ENCODE measurements around the gene HS3ST4. TPM values are rescaled to one million over a fixed set of nuclear protein-coding genes. Genes with fewer than 3 reads are reported as not detected.

HS3ST4 gene
- total and polyA plus RNA-seq, 2 of the 8 experiments (the other 6 are each of a cell fraction or from before 2014, with no cell fraction given), result 1.9 to 3.3 TPM

- Histone ChIP-seq H3K4me1 (replicated peaks in 1 of 4; ENCODE audit: control insufficient read depth in 3 of 4, insufficient read depth in 4 of 4, low read length in 3 of 4) (no peaks in the 10 kb centered on the region), H4K91ac (replicated peaks; ENCODE audit: insufficient read length, low read length) (no peak overlapping the region), H2BK12ac (ENCODE audit: low read depth, low read length) (no peak overlapping the region), H3K79me2 (ENCODE audit: control insufficient read depth in 1 of 2, insufficient read depth in 2 of 2, low read length in 2 of 2) (no peaks in the 10 kb centered on the region), H3K56ac (replicated peaks; ENCODE audit: insufficient read length, low read depth, low read length) (no peak overlapping the region), H3K9me3 (ENCODE audit: insufficient read depth in 2 of 2, low read depth in 1 of 2, low read length in 1 of 2) (no peaks in the 10 kb centered on the region; a peak in 1 of 4 replicates), H2BK5ac (ENCODE audit: low read depth, low read length) (no peak overlapping the region), H2BK15ac (ENCODE audit: low read length) (no peak overlapping the region), H3K79me1 (ENCODE audit: low read depth, low read length) (no peaks in the 10 kb centered on the region), H3K27ac (ENCODE audit: low read depth, low read length) (no peak overlapping the region), H3K4me2 (ENCODE audit: insufficient read depth in 1 of 2, low read depth in 2 of 2, low read length in 2 of 2) (no peak overlapping the region), H3K14ac (ENCODE audit: insufficient read length) (no peak overlapping the region), H3K23me2 (ENCODE audit: low read depth, low read length) (peaks cover 1% of the 10 kb centered on the region; the same call in 1 of the 2 replicates), H3K18ac (ENCODE audit: extremely low read depth, low read length) (no peak overlapping the region), H2AFZ (ENCODE audit: low read length) (no peak overlapping the region), H3K4ac (replicated peaks; ENCODE audit: insufficient read length, low read depth, low read length) (no peak overlapping the region), H3K36me3 (ENCODE audit: control insufficient read depth in 2 of 4, insufficient read depth in 4 of 4, low read length in 3 of 4) (no peaks in the 10 kb centered on the region), H2BK120ac (replicated peaks; ENCODE audit: low read depth, low read length) (no peak overlapping the region), H4K20me1 (replicated peaks in 1 of 2; ENCODE audit: control insufficient read depth in 1 of 2, insufficient read depth in 2 of 2, low read length in 2 of 2) (no peaks in the 10 kb centered on the region), H3K23ac (ENCODE audit: insufficient read length) (no peak overlapping the region), H2AK5ac (ENCODE audit: low read depth, low read length) (no peak overlapping the region), H2BK20ac (ENCODE audit: low read length) (no peak overlapping the region), H3K4me3 (ENCODE audit: extremely low read depth in 1 of 4, insufficient read depth in 2 of 4, low read depth in 3 of 4, low read length in 4 of 4) (no peak overlapping the region), H4K5ac (ENCODE audit: insufficient read length, low read depth, low read length) (no peak overlapping the region), H4K8ac (ENCODE audit: extremely low read depth, insufficient read depth, low read length) (no peak overlapping the region), H3K27me3 (replicated peaks in 1 of 4; ENCODE audit: control insufficient read depth in 3 of 4, extremely low read depth in 1 of 4, insufficient read depth in 3 of 4, low read length in 3 of 4) (no peaks in the 10 kb centered on the region), H3K9ac (replicated peaks in 1 of 4; ENCODE audit: extremely low read depth in 1 of 4, low read depth in 3 of 4, low read length in 3 of 4) (no peak overlapping the region)
- WGBS, 2 experiments (ENCODE audit: extremely low coverage in 1 of 2, insufficient coverage in 1 of 2, insufficient read length in 1 of 2, insufficient replicate concordance in 2 of 2, low coverage in 1 of 2, low lambda C conversion rate in 2 of 2, missing lambda C conversion rate in 1 of 2), result 88% methylated on average over 7 of the region's 7 CpGs; no CpG with 5 or more reads in 1 of the 2 experiments
- DNase-seq (ENCODE audit: low read depth in 1 of 2, low spot score in 2 of 2) (no peak), FAIRE-seq (no peak)
- CTCF ChIA-PET (ENCODE audit: partially characterized antibody), result interaction anchor here (0.9 kb wide), 1 partner anchor 8 kb away, joined by 3 read pairs; no protein-coding TSS in a partner anchor
- TF ChIP-seq CBX8 (IDR thresholded peaks at IDR 0.05; ENCODE audit: borderline replicate concordance, low read depth, low read length), result no peak
- no peak for TF ChIP-seq RBBP5 (IDR thresholded peaks at IDR 0.05; ENCODE audit: borderline replicate concordance, low read depth, low read length)
- no peak for TF ChIP-seq NANOG (IDR thresholded peaks at IDR 0.05; ENCODE audit: insufficient read depth, low read depth, low read length, poor library complexity, severe bottlenecking)
- no peak for TF ChIP-seq BACH1 (IDR thresholded peaks at IDR 0.05; ENCODE audit: low read length)
- no peak for TF ChIP-seq SAP30 (IDR thresholded peaks at IDR 0.05; ENCODE audit: insufficient read depth, insufficient replicate concordance, low read length)
- no peak for TF ChIP-seq CTBP2 (IDR thresholded peaks at IDR 0.05; ENCODE audit: borderline replicate concordance, insufficient read depth, insufficient read length, low read length)
- TF ChIP-seq SIN3A (conservative IDR thresholded peaks at IDR 0.05 in 1 of 2, IDR thresholded peaks at IDR 0.05 in 1 of 2; ENCODE audit: low read depth in 1 of 2, low read length in 2 of 2), result no peak
- no peak for TF ChIP-seq KDM5A (IDR thresholded peaks at IDR 0.05; ENCODE audit: low read length)
- TF ChIP-seq EGR1 (IDR thresholded peaks at IDR 0.05; ENCODE audit: borderline replicate concordance, low read depth, low read length), result no peak
- TF ChIP-seq GTF2F1 (IDR thresholded peaks at IDR 0.05; ENCODE audit: borderline replicate concordance, low read depth, low read length), result no peak
- TF ChIP-seq PHF8 (conservative IDR thresholded peaks at IDR 0.05; ENCODE audit: low read depth, low read length), result no peak
- no peak for TF ChIP-seq EP300 (IDR thresholded peaks at IDR 0.05; ENCODE audit: borderline replicate concordance in 1 of 2, low read depth in 2 of 2, low read length in 2 of 2)
- POLR2A ChIA-PET (ENCODE audit: partially characterized antibody), result no interaction called here
These were observed 469.9 kb downstream of the HS3ST4 start for GRCh38 chr16:26161461-26162180.
